Neuronal stem cell (in vitro differentiated cells): Measurements from ENCODE around the gene DKKL1.

Experiments
- DNase-seq: peaks from one replicate; pipeline ENCODE4 v3.0.0-alpha.2; 2013; ENCODE audit warnings: low spot score
- H2AFZ ChIP-seq: one replicate; pipeline ENCODE4 v1.6.1; 2013; ENCODE audit warnings: mild to moderate bottlenecking, low read length, inconsistent platforms
- H2AK5ac ChIP-seq: 2 replicates; pipeline ENCODE4 v1.6.1; 2013; ENCODE audit warnings: low read depth, mild to moderate bottlenecking, inconsistent platforms, low read length, moderate library complexity, mixed read lengths
- H2BK120ac ChIP-seq: 2 replicates; pipeline ENCODE4 v1.6.1; 2013; ENCODE audit warnings: low read depth, mild to moderate bottlenecking, inconsistent platforms, low read length, moderate library complexity, mixed read lengths
- H2BK12ac ChIP-seq: one replicate; pipeline ENCODE4 v1.6.1; 2013; ENCODE audit warnings: low read length, inconsistent platforms
- H2BK15ac ChIP-seq: 2 replicates; pipeline ENCODE4 v1.6.1; 2013; ENCODE audit warnings: mild to moderate bottlenecking, low read length, inconsistent platforms, mixed read lengths
- H2BK5ac ChIP-seq: one replicate; pipeline ENCODE4 v1.6.1; 2013; ENCODE audit warnings: inconsistent platforms, mild to moderate bottlenecking, low read length, moderate library complexity
- H3K14ac ChIP-seq: one replicate; pipeline ENCODE4 v1.6.1; 2013; ENCODE audit warnings: low read length, inconsistent platforms
- H3K18ac ChIP-seq: 2 replicates; pipeline ENCODE4 v1.6.1; 2013; ENCODE audit warnings: low read length, inconsistent platforms
- H3K23ac ChIP-seq: 2 replicates; pipeline ENCODE4 v1.6.1; 2013; ENCODE audit warnings: low read depth, mild to moderate bottlenecking, mixed read lengths, low read length, inconsistent platforms; ENCODE audit not compliant: poor library complexity
- H3K27ac ChIP-seq: replicated peaks from 3 replicates; pipeline ENCODE4 v1.5.1; 2013; ENCODE audit warnings: low read length, inconsistent platforms
- H3K27me3 ChIP-seq, 3 experiments: 2 replicates each; pipeline ENCODE4 v1.6.1; 2013; ENCODE audit warnings: low read length in 3 of 3, mild to moderate bottlenecking in 2 of 3, inconsistent platforms in 1 of 3, low read depth in 1 of 3, mixed read lengths in 1 of 3, moderate library complexity in 1 of 3; ENCODE audit not compliant: control insufficient read depth in 3 of 3, insufficient read depth in 3 of 3
- H3K36me3 ChIP-seq, 2 donors: replicated peaks in 1 of 2; 2 replicates each; pipeline ENCODE4 v1.6.1; 2013; ENCODE audit warnings: low read length in 2 of 2; ENCODE audit not compliant: control insufficient read depth in 2 of 2, insufficient read depth in 2 of 2
- H3K4ac ChIP-seq: 2 replicates; pipeline ENCODE4 v1.6.1; 2013; ENCODE audit warnings: inconsistent platforms, mild to moderate bottlenecking, low read length, moderate library complexity
- H3K4me1 ChIP-seq, 2 donors: 1 replicate in 1 of 2; 2 replicates in 1 of 2; pipeline ENCODE4 v1.6.1; 2013; ENCODE audit warnings: low read length in 2 of 2, low read depth in 1 of 2; ENCODE audit not compliant: control insufficient read depth in 2 of 2, insufficient read depth in 1 of 2
- H3K4me2 ChIP-seq: one replicate; pipeline ENCODE4 v1.6.1; 2013; ENCODE audit warnings: mild to moderate bottlenecking, low read length, inconsistent platforms; ENCODE audit not compliant: insufficient read depth, poor library complexity, severe bottlenecking
- H3K4me3 ChIP-seq, 2 donors: 2 replicates each; pipeline ENCODE4 v1.5.1; 2013; ENCODE audit warnings: low read length in 2 of 2, mild to moderate bottlenecking in 2 of 2, inconsistent platforms in 1 of 2, moderate library complexity in 1 of 2
- H3K79me1 ChIP-seq: one replicate; pipeline ENCODE4 v1.6.1; 2013; ENCODE audit warnings: low read depth, mild to moderate bottlenecking, inconsistent platforms, low read length, moderate library complexity
- H3K9ac ChIP-seq: one replicate; pipeline ENCODE4 v1.6.1; 2013; ENCODE audit warnings: mild to moderate bottlenecking, low read depth, low read length, inconsistent platforms; ENCODE audit not compliant: poor library complexity
- H3K9me3 ChIP-seq, 2 donors: replicated peaks in 1 of 2; 2 replicates each; pipeline versions ENCODE3 to v1.6.1; 2013; ENCODE audit warnings: low read length in 2 of 2, mild to moderate bottlenecking in 2 of 2, inconsistent platforms in 1 of 2, low read depth in 1 of 2, mixed read lengths in 1 of 2, moderate library complexity in 1 of 2; ENCODE audit not compliant: control insufficient read depth in 2 of 2, insufficient read depth in 1 of 2
- H4K8ac ChIP-seq: one replicate; pipeline ENCODE4 v1.6.1; 2013; ENCODE audit warnings: low read depth, mild to moderate bottlenecking, inconsistent platforms, low read length, moderate library complexity
- H4K91ac ChIP-seq: one replicate; pipeline ENCODE4 v1.6.1; 2013; ENCODE audit warnings: low read length, low read depth, mild to moderate bottlenecking, inconsistent platforms; ENCODE audit not compliant: poor library complexity
- WGBS, 2 donors: extraction: QIAGEN DNeasy Blood & Tissue Kit; methylation state at CpG; one replicate each; pipeline ENCODE4 v1.1.7; 2013; ENCODE audit warnings: missing lambda C conversion rate in 2 of 2, mixed read lengths in 1 of 2; ENCODE audit not compliant: insufficient read length in 2 of 2, insufficient replicate concordance in 1 of 2; ENCODE audit errors: extremely low coverage in 2 of 2; 5-methylcytosine and 5-hydroxymethylcytosine counted together

Gene DKKL1

GRCh38 chr19:49361438-49362047, 2.1 kb upstream of the DKKL1 start:
- H3K18ac ChIP-seq = peak overlapping the region; percentile 100
- H3K27ac ChIP-seq = peak overlapping the region; percentile 91
- DNase-seq = peak; percentile 70
- H2BK15ac ChIP-seq = peak overlapping the region; percentile 95
- H2BK5ac ChIP-seq = peak overlapping the region; percentile 98
- WGBS, 2 donors = no CpG with 5 or more reads among the region's 27 CpGs
- H3K23ac ChIP-seq = peak overlapping the region; percentile 97
- H4K8ac ChIP-seq = no peak overlapping the region
- H3K36me3 ChIP-seq = peaks cover 22 to 38% of the 10 kb centered on the region in 2 donors
- H3K27me3 ChIP-seq = no peaks in the 10 kb centered on the region
- H3K4ac ChIP-seq = peak overlapping the region; percentile 96
- peak overlapping the region; percentile 44 for H2BK12ac ChIP-seq
- peaks cover 4 to 17% of the 10 kb centered on the region in 2 donors for H3K4me1 ChIP-seq
- peak overlapping the region; percentile 98 for H3K14ac ChIP-seq
- H3K9me3 ChIP-seq = peaks cover 0 to 2% of the 10 kb centered on the region in 2 donors
- H2AK5ac ChIP-seq = peak overlapping the region; percentile 99
- H2AFZ ChIP-seq = peak overlapping the region; percentile 79
- H3K4me2 ChIP-seq = peak overlapping the region; percentile 80
- H2BK120ac ChIP-seq = peak overlapping the region; percentile 89
- H3K4me3 ChIP-seq = peak overlapping the region; percentile 99 to 100
- peaks cover 14% of the 10 kb centered on the region for H3K79me1 ChIP-seq
- H3K9ac ChIP-seq = peak overlapping the region; percentile 100
- peak overlapping the region; percentile 94 for H4K91ac ChIP-seq

- Histone ChIP-seq H2AK5ac (peak within 1 kb of the TSS; percentile 99), H2BK120ac (peak within 1 kb of the TSS; percentile 89), H3K36me3 (peaks cover 15 to 31% of the 10 kb centered on the region in 2 donors), H3K79me1 (peaks cover 12% of the 10 kb centered on the region), H3K4me1 (peaks cover 4 to 17% of the 10 kb centered on the region in 2 donors), H4K8ac (no peak within 1 kb of the TSS), H3K9ac (peak within 1 kb of the TSS; percentile 100), H4K91ac (peak within 1 kb of the TSS; percentile 94), H2BK5ac (peak within 1 kb of the TSS; percentile 98), H2AFZ (peak within 1 kb of the TSS; percentile 79), H2BK12ac (peak within 1 kb of the TSS; percentile 44), H3K4me2 (peak within 1 kb of the TSS; percentile 80), H3K27ac (peak within 1 kb of the TSS; percentile 91), H3K27me3 (no peaks in the 10 kb centered on the region), H3K4ac (peak within 1 kb of the TSS; percentile 96), H3K23ac (peak within 1 kb of the TSS; percentile 97), H3K14ac (peak within 1 kb of the TSS; percentile 98), H3K9me3 (peaks cover 0 to 2% of the 10 kb centered on the region in 2 donors), H3K18ac (peak within 1 kb of the TSS; percentile 100), H2BK15ac (peak within 1 kb of the TSS; percentile 95), H3K4me3 (peak within 1 kb of the TSS; percentile 99 to 100)
- WGBS, 2 donors = no CpG with 5 or more reads among the region's 52 CpGs
- peak; percentile 75 for DNase-seq
Measured at GRCh38 chr19:49362048-49362928, 1.4 kb upstream of the DKKL1 start, which contains the start of gene TEAD2. Gene TEAD2 (minus strand): TSS chr19:49362416. CDS start chr19:49360075, 2,341 bp downstream.

GRCh38 chr19:49362929-49363267, 779 bp upstream of the DKKL1 start:
- H4K8ac ChIP-seq = no peak overlapping the region
- H2AFZ ChIP-seq = peak overlapping the region; percentile 79
- no CpG with 5 or more reads among the region's 14 CpGs for WGBS, 2 donors
- no peak overlapping the region for H2AK5ac ChIP-seq
- no peak overlapping the region for H2BK15ac ChIP-seq
- peak overlapping the region; percentile 82 for H3K9ac ChIP-seq
- H3K79me1 ChIP-seq = peaks cover 10% of the 10 kb centered on the region
- peaks cover 11 to 25% of the 10 kb centered on the region in 2 donors for H3K36me3 ChIP-seq
- peak overlapping the region; percentile 80 for H3K4me2 ChIP-seq
- H3K4me3 ChIP-seq = peak overlapping the region; percentile 76 to 99
- no peak overlapping the region for H3K14ac ChIP-seq
- H3K4me1 ChIP-seq = peaks cover 4 to 17% of the 10 kb centered on the region in 2 donors
- H2BK12ac ChIP-seq = peak overlapping the region; percentile 11
- H3K27me3 ChIP-seq = no peaks in the 10 kb centered on the region
- H2BK120ac ChIP-seq = no peak overlapping the region
- peak; percentile 45 for DNase-seq
- no peak overlapping the region for H3K23ac ChIP-seq
- H3K9me3 ChIP-seq = peaks cover 0 to 2% of the 10 kb centered on the region in 2 donors
- H2BK5ac ChIP-seq = peak overlapping the region; percentile 98
- H4K91ac ChIP-seq = no peak overlapping the region
- peak overlapping the region; percentile 81 for H3K27ac ChIP-seq
- H3K18ac ChIP-seq = peak overlapping the region; percentile 97
- no peak overlapping the region for H3K4ac ChIP-seq
